Loucy (cell line): ENCODE results near the gene NFATC4.

Experiments used
- EZH2phosphoT487 ChIP-seq: fragments of 200-600 bp; IDR thresholded peaks from 2 replicates; pipeline ENCODE4 v1.6.1; 2018; ENCODE audit warnings: antibody characterized with exemption, mild to moderate bottlenecking, moderate library complexity, borderline replicate concordance
- TF ChIP-seq, protein P1 (sequence below): fragments of 200-600 bp; sonication (generic); conservative IDR thresholded peaks from 2 replicates; pipeline ENCODE4 v1.5.1; 2014; ENCODE audit warnings: mild to moderate bottlenecking, antibody characterized with exemption, low read length

- TF ChIP-seq, protein P1, sequence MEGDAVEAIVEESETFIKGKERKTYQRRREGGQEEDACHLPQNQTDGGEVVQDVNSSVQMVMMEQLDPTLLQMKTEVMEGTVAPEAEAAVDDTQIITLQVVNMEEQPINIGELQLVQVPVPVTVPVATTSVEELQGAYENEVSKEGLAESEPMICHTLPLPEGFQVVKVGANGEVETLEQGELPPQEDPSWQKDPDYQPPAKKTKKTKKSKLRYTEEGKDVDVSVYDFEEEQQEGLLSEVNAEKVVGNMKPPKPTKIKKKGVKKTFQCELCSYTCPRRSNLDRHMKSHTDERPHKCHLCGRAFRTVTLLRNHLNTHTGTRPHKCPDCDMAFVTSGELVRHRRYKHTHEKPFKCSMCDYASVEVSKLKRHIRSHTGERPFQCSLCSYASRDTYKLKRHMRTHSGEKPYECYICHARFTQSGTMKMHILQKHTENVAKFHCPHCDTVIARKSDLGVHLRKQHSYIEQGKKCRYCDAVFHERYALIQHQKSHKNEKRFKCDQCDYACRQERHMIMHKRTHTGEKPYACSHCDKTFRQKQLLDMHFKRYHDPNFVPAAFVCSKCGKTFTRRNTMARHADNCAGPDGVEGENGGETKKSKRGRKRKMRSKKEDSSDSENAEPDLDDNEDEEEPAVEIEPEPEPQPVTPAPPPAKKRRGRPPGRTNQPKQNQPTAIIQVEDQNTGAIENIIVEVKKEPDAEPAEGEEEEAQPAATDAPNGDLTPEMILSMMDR = no peak
- TF ChIP-seq EZH2phosphoT487 = no peak
Measured at GRCh38 chr14:24377126-24377525, 9.1 kb downstream of the NFATC4 start.
